ENCODE measurements around the gene ADAMTS12. TPM values are rescaled to one million over a fixed set of nuclear protein-coding genes. Genes with fewer than 3 reads are reported as not detected.

ADAMTS12 gene
- polyA plus RNA-seq, 1 donor from 2014 or later, result 0.07 TPM

DNA sequence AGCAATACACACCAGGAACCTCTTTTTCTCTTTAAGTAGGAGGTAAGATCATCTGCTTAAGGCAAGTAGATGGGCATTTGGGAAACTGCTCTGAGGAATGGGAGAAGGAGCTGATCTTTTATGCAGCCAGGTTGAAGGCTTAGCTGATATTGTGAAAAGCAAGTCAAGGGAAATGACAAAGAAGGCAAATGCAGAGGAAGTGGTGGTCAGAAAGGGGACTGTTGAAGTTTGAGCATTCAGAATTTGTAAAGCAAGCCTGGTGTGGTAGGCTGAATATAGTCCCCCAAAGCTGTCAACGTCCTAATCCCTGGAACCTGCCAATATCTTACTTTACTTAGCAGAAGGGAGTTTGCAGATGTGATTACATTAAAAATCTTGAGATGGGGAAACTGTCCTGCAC lies 128.9 kb downstream of the ADAMTS12 start:
- no peak overlapping the region for H3K4me2 ChIP-seq (ENCODE audit: low read length)

DNA sequence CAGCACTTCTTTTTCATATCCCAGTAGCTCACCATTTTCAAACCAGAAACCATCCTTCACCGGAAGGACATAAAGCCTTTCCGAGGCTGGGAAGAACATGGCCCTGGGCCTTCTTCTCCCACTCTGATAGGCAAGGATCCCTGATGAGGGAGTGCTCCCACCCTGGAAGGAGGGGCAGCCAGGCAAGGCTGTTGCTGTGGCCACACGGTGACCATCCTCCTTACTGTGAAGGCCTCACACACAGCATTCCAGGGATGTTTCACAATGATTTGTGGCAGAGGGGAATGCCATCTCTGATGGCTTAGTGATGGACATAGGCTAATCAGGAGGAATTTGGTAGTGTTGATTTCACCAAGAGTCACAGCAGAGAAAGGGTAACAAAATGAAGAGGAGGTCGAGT lies 130.7 kb downstream of the ADAMTS12 start:
- H3K36me3 ChIP-seq (ENCODE audit: insufficient read depth, low read length), result no peaks in the 10 kb centered on the region
- H3K9me2 ChIP-seq (ENCODE audit: insufficient read depth, low read length), result no peaks in the 10 kb centered on the region
- no peak overlapping the region for H3K4me3 ChIP-seq (ENCODE audit: low read length)
- H3K27ac ChIP-seq (ENCODE audit: low read length), result no peak overlapping the region
- H3F3A ChIP-seq (ENCODE audit: insufficient read depth, low read length, poor library complexity, severe bottlenecking), result no peaks in the 10 kb centered on the region
- H2AFZ ChIP-seq (ENCODE audit: low read depth, low read length), result no peak overlapping the region
- no peak overlapping the region for H3K9ac ChIP-seq (ENCODE audit: low read length)
- TF ChIP-seq SMC3 (conservative IDR thresholded peaks at IDR 0.05; ENCODE audit: poor library complexity) (no peak), POLR2AphosphoS5 (IDR thresholded peaks at IDR 0.05) (no peak), MXI1 (conservative IDR thresholded peaks at IDR 0.05; ENCODE audit: poor library complexity, severe bottlenecking) (no peak), EZH2 (IDR thresholded peaks at IDR 0.05; ENCODE audit: borderline replicate concordance, insufficient read depth, low read length, poor library complexity, severe bottlenecking) (no peak), RAD21 (conservative IDR thresholded peaks at IDR 0.05) (no peak), TAF1 (IDR thresholded peaks at IDR 0.05; ENCODE audit: low read depth) (no peak), EP300 (conservative IDR thresholded peaks at IDR 0.05; ENCODE audit: poor library complexity, severe bottlenecking) (no peak)
- TF ChIP-seq, protein P1, sequence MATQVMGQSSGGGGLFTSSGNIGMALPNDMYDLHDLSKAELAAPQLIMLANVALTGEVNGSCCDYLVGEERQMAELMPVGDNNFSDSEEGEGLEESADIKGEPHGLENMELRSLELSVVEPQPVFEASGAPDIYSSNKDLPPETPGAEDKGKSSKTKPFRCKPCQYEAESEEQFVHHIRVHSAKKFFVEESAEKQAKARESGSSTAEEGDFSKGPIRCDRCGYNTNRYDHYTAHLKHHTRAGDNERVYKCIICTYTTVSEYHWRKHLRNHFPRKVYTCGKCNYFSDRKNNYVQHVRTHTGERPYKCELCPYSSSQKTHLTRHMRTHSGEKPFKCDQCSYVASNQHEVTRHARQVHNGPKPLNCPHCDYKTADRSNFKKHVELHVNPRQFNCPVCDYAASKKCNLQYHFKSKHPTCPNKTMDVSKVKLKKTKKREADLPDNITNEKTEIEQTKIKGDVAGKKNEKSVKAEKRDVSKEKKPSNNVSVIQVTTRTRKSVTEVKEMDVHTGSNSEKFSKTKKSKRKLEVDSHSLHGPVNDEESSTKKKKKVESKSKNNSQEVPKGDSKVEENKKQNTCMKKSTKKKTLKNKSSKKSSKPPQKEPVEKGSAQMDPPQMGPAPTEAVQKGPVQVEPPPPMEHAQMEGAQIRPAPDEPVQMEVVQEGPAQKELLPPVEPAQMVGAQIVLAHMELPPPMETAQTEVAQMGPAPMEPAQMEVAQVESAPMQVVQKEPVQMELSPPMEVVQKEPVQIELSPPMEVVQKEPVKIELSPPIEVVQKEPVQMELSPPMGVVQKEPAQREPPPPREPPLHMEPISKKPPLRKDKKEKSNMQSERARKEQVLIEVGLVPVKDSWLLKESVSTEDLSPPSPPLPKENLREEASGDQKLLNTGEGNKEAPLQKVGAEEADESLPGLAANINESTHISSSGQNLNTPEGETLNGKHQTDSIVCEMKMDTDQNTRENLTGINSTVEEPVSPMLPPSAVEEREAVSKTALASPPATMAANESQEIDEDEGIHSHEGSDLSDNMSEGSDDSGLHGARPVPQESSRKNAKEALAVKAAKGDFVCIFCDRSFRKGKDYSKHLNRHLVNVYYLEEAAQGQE (IDR thresholded peaks at IDR 0.05; ENCODE audit: borderline replicate concordance), result no peak
- TF ChIP-seq, protein P2, sequence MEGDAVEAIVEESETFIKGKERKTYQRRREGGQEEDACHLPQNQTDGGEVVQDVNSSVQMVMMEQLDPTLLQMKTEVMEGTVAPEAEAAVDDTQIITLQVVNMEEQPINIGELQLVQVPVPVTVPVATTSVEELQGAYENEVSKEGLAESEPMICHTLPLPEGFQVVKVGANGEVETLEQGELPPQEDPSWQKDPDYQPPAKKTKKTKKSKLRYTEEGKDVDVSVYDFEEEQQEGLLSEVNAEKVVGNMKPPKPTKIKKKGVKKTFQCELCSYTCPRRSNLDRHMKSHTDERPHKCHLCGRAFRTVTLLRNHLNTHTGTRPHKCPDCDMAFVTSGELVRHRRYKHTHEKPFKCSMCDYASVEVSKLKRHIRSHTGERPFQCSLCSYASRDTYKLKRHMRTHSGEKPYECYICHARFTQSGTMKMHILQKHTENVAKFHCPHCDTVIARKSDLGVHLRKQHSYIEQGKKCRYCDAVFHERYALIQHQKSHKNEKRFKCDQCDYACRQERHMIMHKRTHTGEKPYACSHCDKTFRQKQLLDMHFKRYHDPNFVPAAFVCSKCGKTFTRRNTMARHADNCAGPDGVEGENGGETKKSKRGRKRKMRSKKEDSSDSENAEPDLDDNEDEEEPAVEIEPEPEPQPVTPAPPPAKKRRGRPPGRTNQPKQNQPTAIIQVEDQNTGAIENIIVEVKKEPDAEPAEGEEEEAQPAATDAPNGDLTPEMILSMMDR (IDR thresholded peaks at IDR 0.05; ENCODE audit: poor library complexity, severe bottlenecking), result no peak
- no peaks in the 10 kb centered on the region for H3K9me3 ChIP-seq (ENCODE audit: low read length)
- no peaks in the 10 kb centered on the region for H3K79me2 ChIP-seq (replicated peaks; ENCODE audit: insufficient read depth, low read length)
- H4K20me1 ChIP-seq (ENCODE audit: insufficient read depth), result no peaks in the 10 kb centered on the region
- no peak overlapping the region for H3K4me2 ChIP-seq (ENCODE audit: low read length)
- H3K27me3 ChIP-seq (ENCODE audit: insufficient read depth, low read depth, low read length), result no peaks in the 10 kb centered on the region

More for the DNA sequence above, 128.9 kb downstream of the ADAMTS12 start:
- Histone ChIP-seq H3K4me3 (ENCODE audit: low read length) (no peak overlapping the region), H3K9ac (ENCODE audit: low read length) (no peak overlapping the region), H3K27me3 (ENCODE audit: insufficient read depth, low read depth, low read length) (no peaks in the 10 kb centered on the region), H3K79me2 (replicated peaks; ENCODE audit: insufficient read depth, low read length) (no peaks in the 10 kb centered on the region), H3F3A (ENCODE audit: insufficient read depth, low read length, poor library complexity, severe bottlenecking) (no peaks in the 10 kb centered on the region), H3K9me3 (ENCODE audit: low read length) (no peaks in the 10 kb centered on the region), H3K27ac (ENCODE audit: low read length) (no peak overlapping the region), H2AFZ (ENCODE audit: low read depth, low read length) (no peak overlapping the region), H3K9me2 (ENCODE audit: insufficient read depth, low read length) (no peaks in the 10 kb centered on the region), H3K36me3 (ENCODE audit: insufficient read depth, low read length) (no peaks in the 10 kb centered on the region), H4K20me1 (ENCODE audit: insufficient read depth) (no peaks in the 10 kb centered on the region)
- TF ChIP-seq, protein P2 (IDR thresholded peaks at IDR 0.05; ENCODE audit: poor library complexity, severe bottlenecking), result no peak
- TF ChIP-seq EZH2 (IDR thresholded peaks at IDR 0.05; ENCODE audit: borderline replicate concordance, insufficient read depth, low read length, poor library complexity, severe bottlenecking) (no peak), EP300 (conservative IDR thresholded peaks at IDR 0.05; ENCODE audit: poor library complexity, severe bottlenecking) (no peak), SMC3 (conservative IDR thresholded peaks at IDR 0.05; ENCODE audit: poor library complexity) (no peak), RAD21 (conservative IDR thresholded peaks at IDR 0.05) (no peak), MXI1 (conservative IDR thresholded peaks at IDR 0.05; ENCODE audit: poor library complexity, severe bottlenecking) (no peak)

Measured in neural cell (in vitro differentiated cells).